NCI-H526 (cell line): ENCODE measurements around the gene NAA30.

Experiments
- DNase-seq, 2 experiments: peaks; one replicate each; lab custom pipeline; 2025; lab: John Stamatoyannopoulos, UW

Gene NAA30

GRCh38 chr14:57400556-57401494 is 10.4 kb downstream of the NAA30 start:
- DNase-seq = no peak

DNA sequence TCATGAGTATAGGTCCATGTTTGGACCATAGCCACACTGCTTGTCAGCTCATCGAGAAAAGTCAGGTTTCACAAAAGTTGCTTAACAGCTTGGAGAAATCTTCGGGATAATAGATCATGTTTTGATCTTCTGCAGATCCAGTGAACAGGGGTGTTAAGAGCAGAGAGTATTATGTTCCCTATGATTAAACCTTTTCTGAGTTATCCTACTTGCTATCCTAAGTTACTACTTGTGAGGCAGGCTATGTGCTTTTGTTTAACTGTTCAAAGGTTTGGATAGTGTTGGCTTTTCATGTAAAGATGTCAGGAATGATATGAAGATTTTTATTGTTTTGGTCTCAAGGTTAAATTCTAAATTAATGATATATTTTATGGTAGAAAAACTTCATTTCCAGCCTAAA is 11.1 kb downstream of the NAA30 start:
- no peak for DNase-seq

DNA sequence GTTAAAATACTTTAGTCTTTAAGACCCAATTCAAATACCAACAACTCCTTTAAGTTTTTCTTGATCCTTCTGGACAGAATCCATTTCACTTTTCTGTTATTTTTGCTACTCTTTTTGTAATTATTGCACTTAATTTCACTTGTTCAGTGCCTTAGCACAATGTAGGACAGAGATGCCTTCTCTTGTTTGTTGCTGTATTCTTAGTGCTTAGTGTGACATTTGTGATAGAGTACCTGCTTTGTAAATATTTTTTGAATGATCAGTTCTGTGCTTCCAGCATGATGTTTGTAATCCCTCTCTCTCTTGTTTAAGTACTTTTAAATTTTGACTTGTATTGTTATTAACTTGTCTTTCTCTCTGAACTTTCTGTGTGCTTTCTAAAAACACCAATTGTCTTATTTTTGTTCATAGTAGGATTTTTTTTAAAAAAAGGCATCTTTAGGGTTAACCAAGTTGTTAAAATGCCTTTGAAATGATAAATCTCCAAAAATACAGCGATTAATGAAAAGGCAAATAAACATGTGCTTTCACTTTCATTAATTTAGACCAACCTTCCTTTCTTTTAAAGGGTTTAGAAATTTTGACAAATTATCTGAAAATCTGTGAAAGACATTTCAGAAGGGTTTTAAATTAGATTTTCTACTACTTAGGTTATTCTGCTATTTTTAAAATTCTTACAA is 11.9 kb downstream of the NAA30 start:
- no peak for DNase-seq

- no peak for DNase-seq
Observed at GRCh38 chr14:57403521-57403864, 13.1 kb downstream of the NAA30 start.

- DNase-seq = no peak
Observed at GRCh38 chr14:57405562-57405961, 15.2 kb downstream of the NAA30 start.

- DNase-seq = no peak
Observed at GRCh38 chr14:57408037-57408436, 17.7 kb downstream of the NAA30 start.

DNA sequence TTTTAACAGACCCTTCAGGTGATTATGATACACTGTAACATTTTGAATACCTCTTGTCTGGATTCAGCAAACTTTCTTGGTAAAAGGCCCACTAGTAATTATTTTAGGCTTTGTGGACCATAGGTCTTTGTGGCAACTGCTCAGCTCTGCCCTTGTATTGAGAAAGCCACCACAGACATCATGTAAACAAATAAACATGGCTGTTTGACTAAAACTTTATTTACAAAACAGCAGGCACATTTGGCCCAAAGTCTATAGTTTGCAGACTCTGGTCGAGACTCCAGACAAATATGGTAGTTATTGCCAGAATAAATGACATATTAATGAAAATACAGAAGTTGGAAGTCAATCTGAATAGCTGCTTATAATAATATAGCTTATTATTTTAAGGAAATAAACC is 18.2 kb downstream of the NAA30 start:
- no peak for DNase-seq

GRCh38 chr14:57412341-57412740 is 22.0 kb downstream of the NAA30 start:
- no peak for DNase-seq

DNA sequence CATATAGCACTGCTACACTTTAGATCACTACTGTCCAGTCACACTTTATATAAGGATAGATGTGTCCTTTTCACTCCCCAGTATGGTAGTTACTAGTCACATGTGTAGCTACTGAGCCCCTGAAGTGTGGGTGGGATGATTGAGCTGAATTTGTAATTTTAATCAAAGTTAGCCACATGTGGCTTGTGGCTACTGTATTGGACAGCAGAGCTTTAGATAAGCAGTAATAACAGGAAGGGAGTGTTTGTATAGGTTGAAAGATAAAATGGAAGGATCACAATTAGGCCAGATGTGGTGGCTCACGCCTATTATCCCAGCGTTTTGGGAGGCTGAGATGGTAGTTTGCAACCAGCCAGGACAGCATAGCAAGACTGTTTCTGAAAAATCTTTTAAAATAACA is 23.5 kb downstream of the NAA30 start:
- no peak for DNase-seq

DNA sequence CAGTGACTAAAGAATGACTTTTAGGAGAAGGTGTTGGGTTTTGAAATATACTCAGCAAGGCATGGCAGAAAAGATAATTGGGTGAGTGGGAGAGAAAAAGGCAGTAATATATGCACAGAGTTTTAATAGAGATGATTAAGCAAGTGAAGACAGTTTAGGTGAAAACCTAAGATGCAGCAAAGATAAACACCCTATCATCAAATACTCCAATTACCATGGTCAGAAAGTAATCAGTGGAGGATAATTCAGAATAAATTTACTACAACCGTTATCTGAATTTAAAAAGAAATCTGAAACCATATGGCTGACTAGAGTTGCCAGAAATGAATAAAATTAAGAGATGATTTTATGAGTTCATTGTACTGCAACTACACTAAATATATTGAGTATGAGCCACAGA is 26.8 kb downstream of the NAA30 start:
- no peak for DNase-seq

DNA sequence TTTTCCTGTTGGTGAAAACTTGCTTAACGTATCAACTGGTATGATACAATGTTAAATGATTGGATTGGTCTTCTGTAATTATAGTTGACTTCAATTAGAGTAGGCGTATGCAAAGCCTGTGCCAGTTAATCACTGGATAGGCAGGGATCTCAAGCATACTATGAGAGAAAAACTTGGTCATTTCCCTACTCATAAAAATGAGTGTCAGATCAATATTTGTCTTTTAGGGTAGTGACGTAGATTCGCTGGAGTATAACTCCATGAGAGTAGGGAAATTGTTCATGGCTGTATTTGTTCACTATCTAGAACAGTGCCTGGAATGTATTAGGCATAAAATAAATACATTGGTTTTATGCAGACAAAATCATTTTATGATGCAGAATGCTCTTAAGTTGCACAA is 28.6 kb downstream of the NAA30 start:
- DNase-seq = peak; percentile 12 to 27

- no peak for DNase-seq
Observed at GRCh38 chr14:57420033-57420432, 29.6 kb downstream of the NAA30 start.

- DNase-seq = no peak
Observed at GRCh38 chr14:57420986-57421385, 30.6 kb downstream of the NAA30 start.

DNA sequence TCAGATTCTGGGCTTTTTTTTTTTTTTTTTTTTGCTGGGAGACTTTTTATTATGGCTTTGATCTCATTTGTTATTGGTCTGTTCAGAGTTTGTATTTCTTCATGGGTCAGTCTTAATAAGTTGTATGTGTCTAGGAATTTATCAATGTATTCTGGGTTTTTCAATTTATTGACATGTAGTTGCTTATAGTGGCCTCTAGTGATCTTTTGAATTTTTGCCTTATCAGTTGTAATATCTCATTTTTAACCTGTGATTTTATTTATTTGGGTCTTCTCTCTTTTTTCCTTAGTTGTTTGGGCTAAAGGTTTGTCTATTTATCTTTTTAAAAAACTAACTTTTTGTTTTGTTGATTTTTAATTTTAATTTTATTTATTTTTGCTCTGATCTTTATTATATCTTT is 45.5 kb downstream of the NAA30 start:
- DNase-seq = no peak

- no peak for DNase-seq
Observed at GRCh38 chr14:57461777-57462320, 71.5 kb downstream of the NAA30 start.

DNA sequence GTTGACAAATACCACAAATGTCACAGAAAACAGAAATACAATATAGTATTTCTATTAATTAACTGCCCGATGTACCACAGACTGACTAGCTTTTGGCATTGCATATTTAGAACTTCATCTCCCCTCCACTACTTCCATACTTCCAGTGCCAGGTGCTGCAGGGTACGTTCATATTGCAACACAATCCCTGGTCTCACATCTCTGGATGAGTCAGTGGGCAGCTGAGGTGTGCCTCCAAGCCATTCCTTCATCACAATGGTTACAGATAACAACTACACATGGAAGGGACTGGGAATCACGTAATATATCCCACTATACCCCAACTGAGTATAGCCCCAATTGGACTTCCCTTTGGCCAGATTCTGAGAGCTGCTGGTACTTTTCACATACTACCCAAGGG is 72.2 kb downstream of the NAA30 start:
- DNase-seq = no peak

GRCh38 chr14:57464008-57464730 is 73.8 kb downstream of the NAA30 start:
- DNase-seq = peak in 1 of 2 experiments; percentile 51
